Lower leg skin (tissue), 4 donors: ENCODE data around the gene CARD11. TPM values are rescaled to one million over a fixed set of nuclear protein-coding genes. Genes with fewer than 3 reads are reported as not detected.

Source experiments
- DNase-seq, 2 donors: peaks; one replicate each; pipeline ENCODE4 v3.0.0-alpha.2; 2019; ENCODE audit warnings: low spot score in 2 of 2
- H3K4me3 ChIP-seq: fragments of 200-600 bp; sonication (generic); 2 replicates; pipeline ENCODE4 v1.5.1; 2017; ENCODE audit warnings: mild to moderate bottlenecking, low read depth; ENCODE audit not compliant: poor library complexity, severe bottlenecking
- POLR2A ChIP-seq, 2 donors: fragments of 450-650 bp; IDR thresholded peaks; one replicate each; pipeline ENCODE4 v1.6.1; 2016 to 2017; ENCODE audit warnings: antibody characterized with exemption in 2 of 2, mild to moderate bottlenecking in 1 of 2, moderate library complexity in 1 of 2
- WGBS, 2 donors: methylation state at CpG; one replicate each; pipeline ENCODE4 v1.1.5; 2018; 5-methylcytosine and 5-hydroxymethylcytosine counted together
- intact Hi-C: fragments of 100-400 bp; cut with DNase I; formaldehyde crosslinking; loops from one replicate; pipeline ENCODE4 v1.15.0; 2023; ENCODE audit warnings: low total_unique reads
- total RNA-seq, 4 donors: library from RNA; depleted of rRNA; stranded (reverse); fragments of >200 nt; gene quantifications; one replicate each; pipeline ENCODE4 v1.1.0, GENCODE V29; 2016
- TF ChIP-seq, protein P1 (sequence below), 3 donors: fragments of 450-650 bp; IDR thresholded peaks; one replicate each; pipeline ENCODE4 v1.5.1; 2016; ENCODE audit warnings: antibody characterized with exemption in 3 of 3, mild to moderate bottlenecking in 3 of 3, moderate library complexity in 2 of 3

CARD11 gene
- total RNA-seq, 4 donors from 2014 or later: 0.17 to 0.68 TPM; not detected in 2

GRCh38 chr7:3013975-3014792 is 29.5 kb downstream of the CARD11 start:
- intact Hi-C loops: no loop called here
- WGBS, 2 donors: 89 to 90% methylated on average over 23 of the region's 23 CpGs
- H3K4me3 ChIP-seq: no peak overlapping the region
- peak in 1 of 2 donors; percentile 74 for DNase-seq
- TF ChIP-seq POLR2A (IDR thresholded peaks at IDR 0.05): no peak
- TF ChIP-seq, protein P1, sequence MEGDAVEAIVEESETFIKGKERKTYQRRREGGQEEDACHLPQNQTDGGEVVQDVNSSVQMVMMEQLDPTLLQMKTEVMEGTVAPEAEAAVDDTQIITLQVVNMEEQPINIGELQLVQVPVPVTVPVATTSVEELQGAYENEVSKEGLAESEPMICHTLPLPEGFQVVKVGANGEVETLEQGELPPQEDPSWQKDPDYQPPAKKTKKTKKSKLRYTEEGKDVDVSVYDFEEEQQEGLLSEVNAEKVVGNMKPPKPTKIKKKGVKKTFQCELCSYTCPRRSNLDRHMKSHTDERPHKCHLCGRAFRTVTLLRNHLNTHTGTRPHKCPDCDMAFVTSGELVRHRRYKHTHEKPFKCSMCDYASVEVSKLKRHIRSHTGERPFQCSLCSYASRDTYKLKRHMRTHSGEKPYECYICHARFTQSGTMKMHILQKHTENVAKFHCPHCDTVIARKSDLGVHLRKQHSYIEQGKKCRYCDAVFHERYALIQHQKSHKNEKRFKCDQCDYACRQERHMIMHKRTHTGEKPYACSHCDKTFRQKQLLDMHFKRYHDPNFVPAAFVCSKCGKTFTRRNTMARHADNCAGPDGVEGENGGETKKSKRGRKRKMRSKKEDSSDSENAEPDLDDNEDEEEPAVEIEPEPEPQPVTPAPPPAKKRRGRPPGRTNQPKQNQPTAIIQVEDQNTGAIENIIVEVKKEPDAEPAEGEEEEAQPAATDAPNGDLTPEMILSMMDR (IDR thresholded peaks at IDR 0.05): no peak

DNA sequence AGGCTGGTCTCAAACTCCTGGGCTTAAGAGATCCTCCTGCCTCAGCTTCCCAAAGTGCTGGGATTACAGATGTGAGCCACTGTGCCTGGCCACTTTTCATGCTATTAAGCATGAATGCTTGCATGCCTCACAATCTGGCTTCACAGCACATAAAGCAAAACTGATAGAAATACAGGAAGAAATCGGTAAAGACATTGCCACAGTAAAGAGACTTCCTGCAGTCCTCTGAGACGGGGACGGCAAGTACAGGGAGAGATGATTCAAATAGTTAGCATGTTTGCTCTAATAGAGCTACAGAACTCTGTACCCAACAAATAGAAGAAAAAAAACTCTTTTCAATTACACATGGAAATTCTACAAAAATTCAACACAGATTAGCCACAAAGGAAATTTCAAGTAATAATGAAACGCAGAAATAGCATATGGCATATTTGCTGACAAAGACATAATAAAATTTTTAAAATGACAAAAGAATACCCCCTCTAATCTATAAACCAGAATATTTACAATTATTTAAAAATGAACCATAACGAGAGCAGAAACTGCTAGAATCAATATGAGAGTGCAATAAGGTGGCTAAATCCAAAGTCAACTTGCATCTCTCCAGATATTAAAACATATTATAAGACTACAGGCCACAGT is 32.3 kb downstream of the CARD11 start:
- no peak overlapping the region for H3K4me3 ChIP-seq
- peak in 1 of 2 donors; percentile 4 for DNase-seq
- WGBS, 2 donors: 57 to 64% methylated on average over 5 of the region's 5 CpGs
- intact Hi-C loops: no loop called here
- TF ChIP-seq POLR2A (IDR thresholded peaks at IDR 0.05): no peak
- TF ChIP-seq, protein P1 (IDR thresholded peaks at IDR 0.05): no peak

- TF ChIP-seq, protein P1 (IDR thresholded peaks at IDR 0.05): no peak
- TF ChIP-seq POLR2A (IDR thresholded peaks at IDR 0.05): no peak
- WGBS, 2 donors: 79 to 82% methylated on average over 7 of the region's 7 CpGs
- H3K4me3 ChIP-seq: no peak overlapping the region
- intact Hi-C loops: no loop called here
- no peak for DNase-seq
These were observed 33.5 kb downstream of the CARD11 start for GRCh38 chr7:3010161-3010560.

DNA sequence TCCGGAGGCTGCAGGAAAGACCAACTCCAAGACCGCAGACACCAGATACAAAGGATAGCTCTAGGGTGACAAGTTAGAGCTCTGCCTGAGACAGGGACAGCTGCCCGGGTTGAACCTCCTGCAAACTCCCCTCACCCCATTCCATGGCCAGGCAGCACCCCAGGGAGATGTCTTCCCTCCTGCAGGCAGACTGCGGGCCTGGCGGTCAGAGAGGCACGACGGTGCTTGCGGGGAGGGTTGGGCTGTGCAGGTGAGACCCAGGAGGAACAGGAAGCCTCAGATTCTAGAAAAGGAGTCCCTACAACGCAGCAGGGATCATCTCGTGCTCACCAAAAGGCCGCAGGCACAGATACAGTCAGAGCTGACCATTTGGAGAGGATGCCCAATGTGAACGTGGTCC is 34.6 kb downstream of the CARD11 start:
- intact Hi-C loops: no loop called here
- 86 to 93% methylated on average over 12 of the region's 12 CpGs for WGBS, 2 donors

GRCh38 chr7:3008386-3008785 is 35.3 kb downstream of the CARD11 start:
- TF ChIP-seq, protein P1 (IDR thresholded peaks at IDR 0.05): no peak
- no peak for TF ChIP-seq POLR2A (IDR thresholded peaks at IDR 0.05)
- intact Hi-C loops: no loop called here
- 63 to 72% methylated on average over 2 of the region's 2 CpGs for WGBS, 2 donors
- DNase-seq: no peak
- no peak overlapping the region for H3K4me3 ChIP-seq

More for the DNA sequence above, 34.6 kb downstream of the CARD11 start:
- DNase-seq: peak in 1 of 2 donors; percentile 39
- no peak overlapping the region for H3K4me3 ChIP-seq
- TF ChIP-seq, protein P1 (IDR thresholded peaks at IDR 0.05): no peak
- TF ChIP-seq POLR2A (IDR thresholded peaks at IDR 0.05): no peak
